ENCODE measurements around the gene ARL13B.
A peak's percentile ranks its signal among the peaks of the same experiment; 100 is the strongest.
"Not testable (repeated sequence)": the region's sequence is repeated elsewhere in the genome, so short reads cannot be mapped to it uniquely, and the experiment has no call there.

Gene ARL13B

GRCh38 chr3:94001191-94001590 lies 21.2 kb downstream of the ARL13B start:
- no peak for DNase-seq

DNA sequence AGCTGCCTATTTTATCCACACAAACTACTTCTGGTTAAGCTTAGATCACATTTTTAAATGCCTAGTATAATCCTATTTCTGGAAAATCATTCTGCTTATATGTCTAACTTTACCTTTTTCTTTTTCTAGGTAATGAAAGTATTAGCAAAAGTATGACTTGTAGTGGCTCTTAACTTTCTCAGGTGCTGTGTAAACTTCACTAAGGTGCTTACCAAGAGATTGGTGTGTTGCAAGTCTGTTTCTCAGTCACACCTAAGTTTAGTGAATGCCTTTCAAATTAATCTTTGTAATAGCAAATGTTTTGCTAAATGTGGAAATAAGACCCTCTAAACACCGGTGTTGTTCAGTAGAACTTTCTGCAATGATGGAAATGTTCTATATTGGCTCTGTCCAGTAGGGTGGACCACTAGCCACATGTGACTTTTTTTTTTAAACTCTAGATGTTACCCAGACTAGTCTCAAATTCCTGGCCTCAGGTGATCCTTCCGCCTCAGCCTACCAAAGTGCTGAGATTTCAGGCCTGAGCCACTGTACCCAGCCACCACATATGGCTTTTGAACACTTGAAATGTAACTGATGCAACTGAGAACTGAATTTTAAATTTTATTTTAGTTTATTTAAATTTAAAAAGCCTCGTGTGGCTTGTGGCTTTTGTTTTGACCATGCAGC lies 22.0 kb downstream of the ARL13B start:
- DNase-seq, result no peak

- no peak for DNase-seq
Observed at GRCh38 chr3:94004301-94004910, 24.5 kb downstream of the ARL13B start.

DNA sequence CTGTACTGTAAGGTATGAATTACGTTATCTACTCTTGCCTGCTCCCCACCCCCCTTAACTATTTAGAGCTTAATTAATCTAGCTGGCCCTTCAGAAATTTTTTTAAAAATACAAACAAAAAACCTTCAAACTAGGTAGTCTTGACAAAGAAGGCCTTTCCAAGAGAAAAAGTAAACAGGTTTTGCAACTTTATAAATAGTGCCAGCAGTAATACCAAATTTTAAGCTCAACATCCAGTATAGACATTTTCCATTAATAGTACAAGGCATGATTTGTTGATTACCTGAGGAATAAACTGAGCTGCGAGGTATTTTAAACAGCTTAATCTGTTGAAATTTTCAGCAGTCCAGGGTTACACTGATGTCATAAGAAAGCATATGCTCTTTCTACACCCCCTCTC lies 28.3 kb downstream of the ARL13B start:
- no peak for DNase-seq

DNA sequence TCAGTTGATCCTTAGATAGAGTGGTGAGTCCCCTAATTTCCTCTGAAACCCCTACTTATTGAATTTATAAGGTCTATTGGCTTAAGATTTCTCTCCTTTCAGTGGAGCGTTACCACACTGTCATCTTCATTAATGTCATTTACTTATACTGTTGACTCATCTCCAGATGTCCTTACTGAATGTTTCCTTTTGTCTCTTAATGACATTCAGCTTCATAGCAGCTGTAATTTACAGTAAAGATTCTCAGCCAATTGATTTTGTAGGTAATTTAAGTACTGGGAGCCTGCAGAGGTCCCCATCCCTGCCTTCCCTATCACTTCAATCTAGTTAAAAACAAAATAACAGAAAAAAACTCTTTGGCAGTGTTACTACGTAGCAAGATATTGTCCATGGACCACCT lies 29.7 kb downstream of the ARL13B start:
- DNase-seq, result no peak

DNA sequence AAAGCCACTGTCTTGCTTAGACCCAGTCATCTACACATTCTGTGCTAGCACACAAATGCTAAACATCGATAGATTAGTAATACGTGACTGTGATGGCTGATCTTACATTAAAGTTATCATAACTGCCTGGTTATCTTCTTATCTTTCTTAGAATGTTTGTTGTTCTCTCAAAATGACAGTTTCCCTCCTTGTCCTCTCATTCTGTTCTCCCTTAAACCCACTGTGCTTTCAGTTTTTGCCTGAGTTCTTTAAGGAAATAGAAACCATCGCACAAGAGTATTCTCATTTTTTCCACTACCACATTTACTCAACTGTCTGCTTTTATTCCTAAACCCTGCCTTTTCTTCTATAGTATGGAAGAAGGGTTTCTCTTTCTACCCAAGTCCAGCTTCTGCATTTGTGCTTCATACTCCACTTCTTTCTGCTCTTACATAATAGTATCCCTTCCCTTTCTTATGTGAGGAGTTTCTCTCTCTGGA lies 31.3 kb downstream of the ARL13B start:
- DNase-seq, result no peak

- DNase-seq, result no peak
Observed at GRCh38 chr3:94012185-94012584, 32.2 kb downstream of the ARL13B start.

DNA sequence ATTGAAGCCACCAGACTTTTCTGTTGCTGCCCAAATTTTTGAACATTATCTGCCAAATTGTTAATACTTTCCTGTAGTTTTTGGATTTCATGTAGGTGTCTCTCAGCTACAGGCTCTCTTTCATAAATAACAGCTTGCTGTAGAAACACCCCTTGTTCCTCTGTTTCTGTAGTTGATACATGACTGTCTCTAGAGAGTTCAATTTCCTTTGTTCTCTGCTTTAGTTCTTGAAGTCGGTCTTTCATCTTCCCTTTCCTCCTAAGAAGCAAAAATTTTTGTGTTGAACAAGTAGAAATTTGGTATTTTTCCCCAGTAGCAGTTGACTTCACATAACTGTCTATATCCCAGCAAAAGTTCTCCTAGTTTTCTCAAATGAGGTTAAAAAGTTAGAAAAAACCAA lies 35.1 kb downstream of the ARL13B start:
- DNase-seq, result no peak

- DNase-seq, result no peak
Observed at GRCh38 chr3:94019659-94020058, 39.7 kb downstream of the ARL13B start.

GRCh38 chr3:94020293-94020692 lies 40.3 kb downstream of the ARL13B start:
- DNase-seq, result no peak

- no peak for DNase-seq
Observed at GRCh38 chr3:94024385-94024784, 44.4 kb downstream of the ARL13B start.

- no peak for DNase-seq
Observed at GRCh38 chr3:94026623-94027022, 46.7 kb downstream of the ARL13B start.

GRCh38 chr3:94028093-94028837 lies 48.3 kb downstream of the ARL13B start, which contains the start of gene STX19:
TSS of gene STX19 (minus strand) at chr3:94028597. CDS start at chr3:94015269, 13,328 bp downstream.
- DNase-seq, result no peak

DNA sequence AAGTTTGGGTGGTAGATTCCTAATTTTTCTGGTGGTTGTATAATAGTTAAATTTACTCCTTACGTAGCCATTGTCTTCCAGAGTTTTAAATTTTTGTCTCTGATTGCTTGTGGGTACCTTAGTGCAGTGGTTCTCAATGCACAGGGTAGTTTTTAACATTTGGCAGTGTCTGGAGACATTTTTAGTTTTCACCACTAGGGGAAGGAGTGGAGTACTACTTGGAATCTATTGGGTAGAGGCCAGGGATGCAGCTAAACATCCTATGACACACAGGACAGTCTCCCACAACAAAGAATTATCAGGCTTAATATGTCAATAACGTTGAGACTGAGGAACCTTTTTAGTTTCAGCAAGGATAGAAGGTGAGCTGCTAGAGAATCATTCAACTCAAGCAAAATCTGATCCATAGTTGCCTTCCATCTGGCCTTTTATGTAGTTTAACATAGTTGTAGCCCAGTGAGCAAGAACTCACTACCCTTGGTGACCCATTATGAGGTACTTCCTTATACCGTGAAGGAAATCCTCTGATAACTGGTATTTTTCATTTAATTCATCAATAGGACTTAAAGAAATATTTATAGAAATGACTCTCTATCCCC lies 57.1 kb downstream of the ARL13B start:
- no peak for DNase-seq

- DNase-seq, result no peak
Observed at GRCh38 chr3:94043285-94043684, 63.3 kb downstream of the ARL13B start.

GRCh38 chr3:94044100-94044936 lies 64.4 kb downstream of the ARL13B start:
- DNase-seq, result not testable (repeated sequence)

- no peak for DNase-seq
Observed at GRCh38 chr3:94046533-94046932, 66.6 kb downstream of the ARL13B start.

GRCh38 chr3:94049267-94049666 lies 69.3 kb downstream of the ARL13B start:
- DNase-seq, result no peak

DNA sequence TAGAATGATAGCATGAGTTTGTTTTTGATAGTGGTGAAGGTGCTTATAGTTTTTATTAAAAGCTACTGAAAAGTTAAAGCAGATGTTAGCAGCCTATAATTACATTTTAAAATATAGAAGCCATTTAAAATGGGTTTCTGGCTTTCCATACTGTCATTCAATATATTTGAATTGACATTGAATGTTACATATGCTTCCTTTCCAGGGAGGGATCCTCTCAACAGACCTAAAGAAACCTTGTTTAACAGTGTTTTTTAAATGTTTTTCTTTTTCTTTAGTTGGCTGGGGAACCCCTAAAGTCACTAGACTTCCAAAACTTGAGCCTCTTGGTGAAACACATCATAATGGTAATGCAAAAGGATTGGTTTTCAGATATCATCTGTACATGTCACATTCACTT lies 70.6 kb downstream of the ARL13B start:
- DNase-seq, result no peak

DNA sequence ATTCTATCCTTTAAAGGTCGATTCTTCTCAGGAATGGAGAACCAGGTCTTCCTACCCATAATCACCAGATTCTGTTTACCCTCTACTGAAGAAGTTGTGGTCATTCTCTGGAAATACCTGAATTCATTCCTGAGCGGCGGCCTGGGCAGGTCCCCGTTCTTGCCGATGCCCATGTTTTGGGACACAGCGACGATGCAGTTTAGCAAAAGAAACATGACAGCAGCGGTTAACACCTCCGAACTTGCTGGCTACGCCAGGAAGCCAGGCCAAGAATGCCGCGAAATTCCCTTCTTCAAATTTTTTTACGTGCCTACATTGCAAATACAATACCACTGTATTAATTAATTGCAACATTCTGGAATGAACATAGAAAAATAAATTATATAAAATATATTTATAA lies 81.3 kb downstream of the ARL13B start:
- no peak for DNase-seq

GRCh38 chr3:94062513-94063404 lies 82.8 kb downstream of the ARL13B start, which contains the start of the genes DHFR2 and NSUN3:
TSS of gene DHFR2 (minus strand) at chr3:94062916. CDS start at chr3:94061511, 1,405 bp downstream.
TSS of gene NSUN3 (plus strand) at chr3:94063061. CDS start at chr3:94063127, 66 bp downstream.
- peak; percentile 78 to 84 for DNase-seq
